Mucosa of stomach (tissue), 1 donor: ENCODE measurements around the gene OR10D3.
"Not testable (repeated sequence)": the region's sequence is repeated elsewhere in the genome, so short reads cannot be mapped to it uniquely, and the experiment has no call there.

Experiments used
- H3K27me3 ChIP-seq: one replicate; pipeline ENCODE4 v1.7.0; 2013; ENCODE audit warnings: mild to moderate bottlenecking, low read length; ENCODE audit not compliant: control insufficient read depth, insufficient read depth
- H3K36me3 ChIP-seq: one replicate; pipeline ENCODE4 v1.7.0; 2013; ENCODE audit warnings: low read length; ENCODE audit not compliant: control insufficient read depth, insufficient read depth
- H3K4me1 ChIP-seq: one replicate; pipeline ENCODE4 v1.7.0; 2013; ENCODE audit warnings: mild to moderate bottlenecking, low read length; ENCODE audit not compliant: control insufficient read depth, insufficient read depth
- H3K4me3 ChIP-seq: one replicate; pipeline ENCODE4 v1.7.0; 2013; ENCODE audit warnings: low read length
- H3K9ac ChIP-seq: one replicate; pipeline ENCODE4 v1.7.0; 2013; ENCODE audit warnings: mild to moderate bottlenecking, low read length, moderate library complexity
- H3K9me3 ChIP-seq: one replicate; pipeline ENCODE4 v1.7.0; 2013; ENCODE audit warnings: mild to moderate bottlenecking, low read length, moderate library complexity; ENCODE audit not compliant: control insufficient read depth
- donor health status: Pancreatic carcinoma.

OR10D3 gene

DNA sequence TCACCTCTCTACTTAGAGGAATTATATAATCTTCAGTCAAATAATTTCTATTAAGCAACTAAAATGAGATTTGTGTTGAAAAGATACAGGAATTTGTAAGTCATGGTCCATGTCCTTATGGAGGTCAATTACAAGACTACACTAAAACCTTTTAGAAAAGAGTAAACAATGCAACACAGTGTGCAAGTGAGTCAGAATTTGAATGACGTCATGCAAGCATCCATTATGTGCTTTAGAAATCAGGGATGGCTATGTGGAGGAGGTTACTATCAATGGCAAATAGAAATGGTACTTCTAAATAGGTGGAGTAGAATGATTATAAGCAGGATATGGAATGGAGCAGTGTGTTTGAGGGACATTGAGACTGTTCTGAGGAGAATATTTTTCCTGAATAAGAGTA is 16.6 kb downstream of the OR10D3 start:
- Histone ChIP-seq H3K27me3 (no peaks in the 10 kb centered on the region), H3K9me3 (no peaks in the 10 kb centered on the region), H3K9ac (no peak overlapping the region), H3K4me3 (no peak overlapping the region), H3K4me1 (no peaks in the 10 kb centered on the region), H3K36me3 (no peaks in the 10 kb centered on the region)

DNA sequence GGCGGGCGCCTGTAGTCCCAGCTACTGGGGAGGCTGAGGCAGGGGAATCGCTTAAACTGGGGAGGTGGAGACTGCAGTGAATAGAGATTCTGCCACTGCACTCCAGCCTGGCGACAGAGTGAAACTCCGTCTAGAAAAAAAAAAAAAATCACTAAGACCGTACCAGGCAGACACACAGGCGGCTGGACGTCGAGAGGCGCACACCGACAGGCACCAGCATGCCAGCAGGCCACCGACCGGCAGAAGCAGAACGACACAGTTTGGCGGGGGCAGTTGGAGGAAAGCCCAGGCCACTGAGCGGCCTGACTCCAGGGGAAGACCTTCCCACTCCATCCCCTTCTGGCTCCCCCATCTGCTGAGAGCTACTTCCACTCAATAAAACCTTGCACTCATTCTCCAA is 17.5 kb downstream of the OR10D3 start:
- Histone ChIP-seq H3K4me3 (no peak overlapping the region), H3K9me3 (no peaks in the 10 kb centered on the region), H3K36me3 (no peaks in the 10 kb centered on the region), H3K9ac (no peak overlapping the region), H3K4me1 (no peaks in the 10 kb centered on the region), H3K27me3 (no peaks in the 10 kb centered on the region)

DNA sequence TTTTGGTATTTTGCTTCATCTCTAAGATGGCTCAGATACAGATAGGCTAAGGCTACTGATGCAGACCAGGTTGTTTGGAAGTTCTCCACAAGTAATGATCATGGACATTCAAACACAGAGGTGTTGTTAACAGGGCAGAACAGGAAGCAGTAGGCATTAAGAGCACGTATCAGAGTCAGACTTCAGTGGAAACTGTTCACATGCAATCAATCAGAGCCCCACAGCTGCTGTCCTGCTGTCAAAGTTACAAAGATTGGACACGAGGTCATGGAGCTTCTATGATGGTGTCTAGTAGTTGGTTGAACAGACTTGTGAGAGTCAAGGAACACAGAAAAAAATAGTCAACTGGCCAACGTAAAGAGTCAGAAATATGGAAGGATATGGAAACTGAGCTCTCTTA is 19.8 kb downstream of the OR10D3 start:
- Histone ChIP-seq H3K9me3 (no peaks in the 10 kb centered on the region), H3K27me3 (no peaks in the 10 kb centered on the region), H3K4me3 (no peak overlapping the region), H3K36me3 (no peaks in the 10 kb centered on the region), H3K4me1 (no peaks in the 10 kb centered on the region), H3K9ac (no peak overlapping the region)

DNA sequence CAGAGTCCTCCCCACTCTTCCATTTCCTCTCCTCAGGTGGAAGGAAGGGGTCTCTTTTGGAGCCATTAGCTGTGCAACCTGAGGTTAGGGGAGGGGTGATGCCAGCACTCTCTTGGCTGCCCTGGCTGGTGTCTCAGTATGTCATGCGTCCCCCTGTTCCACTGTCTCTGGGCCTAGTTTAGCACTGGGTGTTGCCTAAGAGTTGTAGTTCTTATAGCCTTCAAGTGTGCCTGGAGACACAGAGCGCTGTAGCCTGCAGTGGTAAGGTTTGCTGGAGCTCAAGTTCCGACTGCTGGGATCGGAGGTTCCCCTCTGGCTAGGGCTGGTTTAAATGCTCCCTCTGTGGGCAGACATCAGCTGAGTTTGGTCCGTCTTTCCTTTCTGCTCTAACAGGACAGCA is 20.9 kb downstream of the OR10D3 start:
- H3K36me3 ChIP-seq: no peaks in the 10 kb centered on the region
- no peaks in the 10 kb centered on the region for H3K27me3 ChIP-seq
- H3K4me3 ChIP-seq: no peak overlapping the region
- no peaks in the 10 kb centered on the region for H3K4me1 ChIP-seq
- H3K9ac ChIP-seq: no peak overlapping the region
- no peaks in the 10 kb centered on the region for H3K9me3 ChIP-seq

DNA sequence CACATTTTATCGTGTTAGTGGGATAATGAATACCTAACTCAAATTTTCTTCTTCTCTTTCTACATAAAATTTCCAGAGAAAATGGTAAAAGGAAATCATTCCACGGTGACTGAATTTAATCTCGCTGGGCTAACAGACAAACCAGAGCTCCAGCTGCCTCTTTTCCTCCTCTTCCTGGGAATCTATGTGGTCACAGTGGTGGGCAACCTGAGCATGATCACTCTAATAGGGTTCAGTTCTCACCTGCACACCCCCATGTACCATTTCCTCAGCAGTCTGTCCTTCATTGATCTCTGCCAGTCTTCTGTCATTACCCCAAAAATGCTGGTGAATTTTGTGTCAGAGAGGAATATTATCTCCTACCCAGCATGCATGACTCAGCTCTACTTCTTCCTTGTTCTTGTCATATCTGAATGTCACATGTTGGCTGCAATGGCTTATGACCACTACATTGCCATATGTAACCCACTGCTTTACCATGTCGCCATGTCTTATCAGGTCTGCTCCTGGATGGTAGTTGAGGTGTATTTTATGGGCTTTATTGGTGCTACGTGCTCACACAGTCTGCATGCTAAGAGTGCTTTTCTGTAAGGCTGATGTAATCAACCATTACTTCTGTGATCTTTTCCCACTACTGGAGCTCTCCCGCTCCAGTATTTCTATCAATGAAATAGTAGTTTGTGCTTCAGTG is 24.1 kb downstream of the OR10D3 start:
- H3K4me3 ChIP-seq: no peak overlapping the region
- no peaks in the 10 kb centered on the region for H3K36me3 ChIP-seq
- no peak overlapping the region for H3K9ac ChIP-seq
- no peaks in the 10 kb centered on the region for H3K9me3 ChIP-seq
- no peaks in the 10 kb centered on the region for H3K4me1 ChIP-seq
- no peaks in the 10 kb centered on the region for H3K27me3 ChIP-seq

DNA sequence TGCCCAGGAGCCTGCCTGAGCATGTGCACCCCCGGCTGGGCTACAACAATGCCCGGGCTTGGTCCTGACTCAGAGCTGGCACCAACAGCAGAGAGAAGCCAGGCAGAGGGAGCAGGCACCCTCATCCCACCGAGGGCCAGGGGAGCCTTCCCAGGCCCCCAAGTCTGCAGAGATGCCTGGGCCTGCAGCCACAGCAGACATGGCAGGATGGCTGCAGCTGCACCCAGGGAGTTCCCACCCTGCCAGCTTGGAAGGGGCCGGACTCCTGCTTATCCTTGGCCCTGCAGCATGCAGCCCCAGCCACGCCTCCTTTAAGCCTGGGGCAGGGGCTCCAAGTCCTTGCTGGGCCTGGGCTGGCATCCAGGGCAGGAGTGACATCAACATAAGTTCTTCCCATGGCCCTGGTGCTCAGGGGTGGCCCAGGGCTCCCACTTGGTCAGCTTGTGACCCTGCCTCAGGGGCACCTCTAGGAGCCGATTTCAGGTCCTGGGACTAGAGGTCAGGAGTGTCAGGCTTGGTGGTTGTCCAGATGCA is 26.7 kb downstream of the OR10D3 start:
- H3K27me3 ChIP-seq: no peaks in the 10 kb centered on the region
- no peaks in the 10 kb centered on the region for H3K36me3 ChIP-seq
- H3K4me1 ChIP-seq: no peaks in the 10 kb centered on the region
- H3K4me3 ChIP-seq: no peak overlapping the region
- no peaks in the 10 kb centered on the region for H3K9me3 ChIP-seq
- no peak overlapping the region for H3K9ac ChIP-seq

DNA sequence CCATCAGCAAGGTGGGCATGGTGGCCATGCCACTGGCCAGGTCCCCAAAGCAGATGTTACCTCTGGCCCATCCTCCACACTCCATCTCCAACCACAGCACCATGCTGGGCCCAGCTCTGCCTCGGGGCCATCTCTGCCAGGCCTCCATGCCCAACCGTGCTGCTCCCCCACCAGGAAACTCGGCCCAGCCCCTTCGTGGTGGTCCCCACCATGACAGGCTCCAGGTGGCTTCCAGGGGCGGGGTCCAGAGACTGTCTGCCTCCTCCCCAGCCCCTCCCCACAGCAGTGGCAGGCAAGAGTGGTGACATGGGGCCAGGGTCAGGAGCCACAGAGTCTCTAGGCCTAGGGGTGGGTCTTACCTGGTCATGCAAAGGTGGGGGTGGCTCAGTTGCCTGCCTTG is 27.3 kb downstream of the OR10D3 start:
- H3K9me3 ChIP-seq: no peaks in the 10 kb centered on the region
- no peak overlapping the region for H3K4me3 ChIP-seq
- no peaks in the 10 kb centered on the region for H3K27me3 ChIP-seq
- H3K9ac ChIP-seq: no peak overlapping the region
- no peaks in the 10 kb centered on the region for H3K4me1 ChIP-seq
- no peaks in the 10 kb centered on the region for H3K36me3 ChIP-seq

DNA sequence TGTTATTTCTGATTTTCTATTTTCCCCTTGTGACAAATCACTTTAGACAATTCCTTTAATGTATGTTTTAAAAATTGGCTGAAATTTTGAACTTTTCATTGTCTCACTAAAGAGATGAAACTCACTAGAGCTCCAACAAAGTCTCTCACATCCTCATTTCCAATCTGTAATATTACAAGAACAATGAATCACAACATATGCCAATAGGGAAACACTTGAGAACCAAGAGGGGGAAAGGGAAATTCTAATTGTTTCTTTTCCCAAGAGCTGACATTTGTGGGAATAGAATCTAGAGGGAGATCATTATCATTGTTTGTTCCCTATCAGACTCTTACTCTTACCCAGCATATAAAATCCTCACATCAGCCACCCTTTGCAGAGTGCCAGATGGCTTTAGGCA is 28.2 kb downstream of the OR10D3 start:
- no peaks in the 10 kb centered on the region for H3K36me3 ChIP-seq
- no peak overlapping the region for H3K4me3 ChIP-seq
- no peaks in the 10 kb centered on the region for H3K9me3 ChIP-seq
- H3K27me3 ChIP-seq: no peaks in the 10 kb centered on the region
- H3K4me1 ChIP-seq: no peaks in the 10 kb centered on the region
- no peak overlapping the region for H3K9ac ChIP-seq

DNA sequence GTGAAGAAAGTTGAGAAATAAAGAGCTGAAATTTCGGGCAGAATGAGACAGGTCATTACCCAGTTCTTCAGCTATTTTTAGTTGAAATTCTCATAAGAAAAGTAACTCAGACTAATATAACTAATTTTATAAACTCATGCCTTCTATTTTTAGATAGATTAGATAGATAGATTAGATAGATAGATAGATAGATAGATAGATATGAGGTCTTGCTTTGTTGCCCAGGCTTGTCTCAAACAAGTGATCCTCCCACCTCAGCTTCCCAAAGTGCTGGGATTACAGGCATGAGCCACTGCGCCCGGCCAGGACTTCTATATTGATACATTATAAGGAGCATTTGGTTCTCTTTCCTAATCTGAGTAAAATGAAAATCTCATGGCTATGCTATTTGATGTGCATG is 30.9 kb downstream of the OR10D3 start:
- Histone ChIP-seq H3K27me3 (no peaks in the 10 kb centered on the region), H3K9me3 (no peaks in the 10 kb centered on the region), H3K36me3 (no peaks in the 10 kb centered on the region), H3K4me3 (no peak overlapping the region), H3K9ac (no peak overlapping the region), H3K4me1 (no peaks in the 10 kb centered on the region)

DNA sequence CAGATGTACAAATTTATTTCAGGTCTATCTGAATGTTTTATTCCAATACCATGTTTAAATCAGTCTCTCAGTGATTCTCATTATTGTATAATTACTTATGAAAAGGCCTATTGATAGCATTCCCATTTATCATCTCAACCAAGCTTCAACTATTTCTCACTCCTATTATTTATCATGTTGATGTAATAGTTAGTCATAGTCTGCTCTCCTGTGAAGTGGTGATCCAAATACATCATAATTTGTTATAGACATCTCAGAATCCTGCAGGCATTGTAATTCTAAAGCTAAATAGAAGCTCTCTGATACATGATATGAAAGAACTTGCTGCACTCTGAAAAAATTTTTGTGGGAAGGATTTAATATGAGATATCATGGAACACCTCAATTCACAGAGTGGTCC is 36.0 kb downstream of the OR10D3 start:
- Histone ChIP-seq H3K9me3 (no peaks in the 10 kb centered on the region), H3K4me1 (no peaks in the 10 kb centered on the region), H3K27me3 (no peaks in the 10 kb centered on the region), H3K9ac (no peak overlapping the region), H3K4me3 (no peak overlapping the region), H3K36me3 (no peaks in the 10 kb centered on the region)

DNA sequence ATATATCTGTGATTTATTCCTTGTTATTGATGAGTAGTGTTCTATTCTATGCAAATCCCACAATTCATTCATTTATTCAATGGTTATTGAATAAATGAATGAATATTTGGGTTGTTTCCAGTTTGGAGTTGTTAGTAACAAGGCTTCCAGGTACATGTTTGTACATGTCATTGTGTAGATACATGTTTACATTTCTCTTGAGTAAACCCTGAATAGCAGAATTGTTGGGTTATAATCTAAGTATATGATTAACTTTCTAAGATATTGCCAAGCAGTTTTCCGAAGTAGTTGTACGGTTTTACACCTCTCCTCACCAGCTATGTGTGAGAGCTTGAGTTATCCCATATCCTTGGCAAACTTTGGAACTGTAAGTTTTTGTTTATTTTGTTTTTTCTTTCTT is 39.3 kb downstream of the OR10D3 start:
- Histone ChIP-seq H3K36me3 (no peaks in the 10 kb centered on the region), H3K27me3 (no peaks in the 10 kb centered on the region), H3K9ac (no peak overlapping the region), H3K4me1 (no peaks in the 10 kb centered on the region), H3K9me3 (no peaks in the 10 kb centered on the region), H3K4me3 (no peak overlapping the region)

DNA sequence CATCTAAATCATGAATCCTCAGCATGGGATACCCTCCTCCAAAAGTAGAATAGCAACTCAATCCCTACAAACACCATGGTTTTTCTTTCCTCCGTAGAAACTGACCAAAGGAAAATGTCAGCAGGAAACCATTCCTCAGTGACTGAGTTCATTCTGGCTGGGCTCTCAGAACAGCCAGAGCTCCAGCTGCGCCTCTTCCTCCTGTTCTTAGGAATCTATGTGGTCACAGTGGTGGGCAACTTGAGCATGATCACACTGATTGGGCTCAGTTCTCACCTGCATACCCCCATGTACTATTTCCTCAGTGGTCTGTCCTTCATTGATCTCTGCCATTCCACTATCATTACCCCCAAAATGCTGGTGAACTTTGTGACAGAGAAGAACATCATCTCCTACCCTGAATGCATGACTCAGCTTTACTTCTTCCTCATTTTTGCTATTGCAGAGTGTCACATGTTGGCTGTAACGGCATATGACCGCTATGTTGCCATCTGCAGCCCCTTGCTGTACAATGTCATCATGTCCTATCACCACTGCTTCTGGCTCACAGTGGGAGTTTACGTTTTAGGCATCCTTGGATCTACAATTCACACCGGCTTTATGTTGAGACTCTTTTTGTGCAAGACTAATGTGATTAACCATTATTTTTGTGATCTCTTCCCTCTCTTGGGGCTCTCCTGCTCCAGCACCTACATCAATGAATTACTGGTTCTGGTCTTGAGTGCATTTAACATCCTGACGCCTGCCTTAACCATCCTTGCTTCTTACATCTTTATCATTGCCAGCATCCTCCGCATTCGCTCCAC is 41.7 kb downstream of the OR10D3 start:
- not testable (repeated sequence) for H3K27me3 ChIP-seq, H3K36me3 ChIP-seq, H3K9me3 ChIP-seq, H3K4me1 ChIP-seq, H3K4me3 ChIP-seq, H3K9ac ChIP-seq
